ENCODE measurements around the gene SPDYE18.
"Not testable (repeated sequence)": the region's sequence is repeated elsewhere in the genome, so short reads cannot be mapped to it uniquely, and the experiment has no call there.

- not testable (repeated sequence) for TF ChIP-seq CTCF (conservative IDR thresholded peaks at IDR 0.05; ENCODE audit: low read length); EZH2phosphoT487 (IDR thresholded peaks at IDR 0.05; ENCODE audit: borderline replicate concordance)
Observed at GRCh38 chr7:77002104-77002503, 60.3 kb downstream of the SPDYE18 start.

Data from Loucy (cell line).